ENCODE results near the gene ELOVL2. TPM values are rescaled to one million over a fixed set of nuclear protein-coding genes. Genes with fewer than 3 reads are reported as not detected.

The ELOVL2 gene
- total and polyA plus RNA-seq, 2 experiments from 2014 or later, result 13.6 to 20.8 TPM

DNA sequence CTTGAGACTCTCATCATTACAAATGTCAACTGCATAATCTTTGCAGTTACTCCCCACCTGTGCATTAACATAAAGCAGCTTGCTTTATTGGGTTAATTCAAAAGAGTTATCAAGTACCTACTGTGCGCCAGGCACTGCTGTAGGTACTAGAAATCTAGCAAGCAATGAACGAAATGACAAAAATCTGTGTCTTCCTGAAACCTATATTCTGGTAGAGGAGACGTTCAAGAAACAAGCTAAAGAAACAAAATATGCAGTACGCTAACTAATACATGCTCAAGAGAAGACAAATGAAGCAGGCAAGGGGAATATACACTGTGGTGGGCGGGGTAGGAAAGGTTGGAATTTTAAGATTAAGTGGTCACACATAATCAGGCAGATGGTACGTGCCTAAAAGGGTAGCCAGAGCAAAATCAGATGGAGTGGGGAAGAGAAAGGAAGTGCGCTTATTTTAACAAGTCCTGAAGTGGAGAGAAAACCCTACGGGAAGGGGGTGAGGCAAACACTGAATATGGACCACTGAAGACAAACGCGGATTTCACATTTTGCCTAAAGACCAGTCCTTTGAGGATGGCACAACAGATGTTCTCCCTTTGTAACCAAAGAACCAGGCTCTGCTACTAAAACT, 1.2 kb downstream of the ELOVL2 start:
- TF ChIP-seq EZH2phosphoT487 (IDR thresholded peaks at IDR 0.05; ENCODE audit: low read depth, severe bottlenecking, unreplicated experiment), result no peak
- TF ChIP-seq EZH2 (IDR thresholded peaks at IDR 0.05; ENCODE audit: borderline replicate concordance), result peak; percentile 3
- Histone ChIP-seq H4K20me1 (ENCODE audit: insufficient read depth, poor library complexity, severe bottlenecking) (no peaks in the 10 kb centered on the region), H3K36me3 (replicated peaks; ENCODE audit: insufficient read depth, low read depth) (no peaks in the 10 kb centered on the region), H3K4me2 (peak overlapping the region; percentile 96), H3K79me2 (peaks cover 23% of the 10 kb centered on the region), H2AFZ (no peak overlapping the region), H3K9me2 (replicated peaks; ENCODE audit: insufficient read depth) (no peaks in the 10 kb centered on the region), H3K9me3 (ENCODE audit: low read depth) (no peaks in the 10 kb centered on the region), H3K27me3 (peaks cover 25% of the 10 kb centered on the region), H3K4me1 (ENCODE audit: insufficient read depth) (no peaks in the 10 kb centered on the region), H3K4me3 (no peak overlapping the region), H3K27ac (no peak overlapping the region)
- no peak for DNase-seq (ENCODE audit: low spot score)
- 42% methylated on average over 10 of the region's 10 CpGs for WGBS (ENCODE audit: low lambda C conversion rate, missing lambda C conversion rate)

DNA sequence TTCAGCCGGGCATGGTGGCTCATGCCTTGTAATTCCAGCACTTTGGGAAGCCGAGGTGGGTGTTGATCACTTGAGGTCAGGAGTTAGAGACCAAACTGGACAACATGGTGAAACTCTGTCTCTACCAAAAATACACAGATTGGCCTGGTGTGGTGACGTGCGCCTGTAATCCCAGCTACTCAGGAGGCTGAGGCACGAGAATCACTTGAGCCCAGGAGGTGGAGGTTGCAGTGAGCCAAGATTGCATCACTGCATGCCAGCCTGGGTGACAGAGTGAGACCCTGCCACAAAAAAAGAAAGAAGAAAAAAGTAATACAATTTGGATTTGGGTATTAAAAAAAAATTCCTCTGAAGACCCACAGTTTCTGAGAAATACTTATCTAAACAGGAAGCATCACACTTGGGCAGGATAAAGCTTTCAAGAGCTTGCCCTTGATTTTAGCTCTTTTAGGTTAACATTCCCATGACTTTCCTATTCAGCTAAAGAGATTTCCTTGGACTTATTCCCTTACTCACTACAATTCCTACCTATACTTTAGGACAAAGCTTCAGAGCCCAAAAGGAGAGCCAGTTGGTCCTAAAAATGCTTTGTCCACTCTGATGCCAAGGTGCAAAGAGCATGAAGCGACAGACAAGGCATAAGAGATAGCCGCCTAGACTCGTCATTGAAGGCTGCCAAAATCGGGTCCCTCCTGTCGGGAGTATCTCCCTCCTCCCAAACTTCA, 1.9 kb downstream of the ELOVL2 start:
- H3K9me2 ChIP-seq (replicated peaks; ENCODE audit: insufficient read depth), result no peaks in the 10 kb centered on the region
- H2AFZ ChIP-seq, result no peak overlapping the region
- TF ChIP-seq, protein P1, sequence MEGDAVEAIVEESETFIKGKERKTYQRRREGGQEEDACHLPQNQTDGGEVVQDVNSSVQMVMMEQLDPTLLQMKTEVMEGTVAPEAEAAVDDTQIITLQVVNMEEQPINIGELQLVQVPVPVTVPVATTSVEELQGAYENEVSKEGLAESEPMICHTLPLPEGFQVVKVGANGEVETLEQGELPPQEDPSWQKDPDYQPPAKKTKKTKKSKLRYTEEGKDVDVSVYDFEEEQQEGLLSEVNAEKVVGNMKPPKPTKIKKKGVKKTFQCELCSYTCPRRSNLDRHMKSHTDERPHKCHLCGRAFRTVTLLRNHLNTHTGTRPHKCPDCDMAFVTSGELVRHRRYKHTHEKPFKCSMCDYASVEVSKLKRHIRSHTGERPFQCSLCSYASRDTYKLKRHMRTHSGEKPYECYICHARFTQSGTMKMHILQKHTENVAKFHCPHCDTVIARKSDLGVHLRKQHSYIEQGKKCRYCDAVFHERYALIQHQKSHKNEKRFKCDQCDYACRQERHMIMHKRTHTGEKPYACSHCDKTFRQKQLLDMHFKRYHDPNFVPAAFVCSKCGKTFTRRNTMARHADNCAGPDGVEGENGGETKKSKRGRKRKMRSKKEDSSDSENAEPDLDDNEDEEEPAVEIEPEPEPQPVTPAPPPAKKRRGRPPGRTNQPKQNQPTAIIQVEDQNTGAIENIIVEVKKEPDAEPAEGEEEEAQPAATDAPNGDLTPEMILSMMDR (IDR thresholded peaks at IDR 0.05; ENCODE audit: poor library complexity), result no peak
- TF ChIP-seq EZH2phosphoT487 (IDR thresholded peaks at IDR 0.05; ENCODE audit: low read depth, severe bottlenecking, unreplicated experiment) (no peak), EZH2 (IDR thresholded peaks at IDR 0.05; ENCODE audit: borderline replicate concordance) (no peak)
- H3K9me3 ChIP-seq (ENCODE audit: low read depth), result no peaks in the 10 kb centered on the region
- no peak overlapping the region for H3K4me3 ChIP-seq
- no peak overlapping the region for H3K27ac ChIP-seq
- peaks cover 23% of the 10 kb centered on the region for H3K79me2 ChIP-seq
- 69% methylated on average over 10 of the region's 10 CpGs for WGBS (ENCODE audit: low lambda C conversion rate, missing lambda C conversion rate)
- no peaks in the 10 kb centered on the region for H3K36me3 ChIP-seq (replicated peaks; ENCODE audit: insufficient read depth, low read depth)
- H3K27me3 ChIP-seq, result peaks cover 25% of the 10 kb centered on the region
- no peak for DNase-seq (ENCODE audit: low spot score)
- no peaks in the 10 kb centered on the region for H3K4me1 ChIP-seq (ENCODE audit: insufficient read depth)
- peak overlapping the region; percentile 96 for H3K4me2 ChIP-seq
- no peaks in the 10 kb centered on the region for H4K20me1 ChIP-seq (ENCODE audit: insufficient read depth, poor library complexity, severe bottlenecking)

DNA sequence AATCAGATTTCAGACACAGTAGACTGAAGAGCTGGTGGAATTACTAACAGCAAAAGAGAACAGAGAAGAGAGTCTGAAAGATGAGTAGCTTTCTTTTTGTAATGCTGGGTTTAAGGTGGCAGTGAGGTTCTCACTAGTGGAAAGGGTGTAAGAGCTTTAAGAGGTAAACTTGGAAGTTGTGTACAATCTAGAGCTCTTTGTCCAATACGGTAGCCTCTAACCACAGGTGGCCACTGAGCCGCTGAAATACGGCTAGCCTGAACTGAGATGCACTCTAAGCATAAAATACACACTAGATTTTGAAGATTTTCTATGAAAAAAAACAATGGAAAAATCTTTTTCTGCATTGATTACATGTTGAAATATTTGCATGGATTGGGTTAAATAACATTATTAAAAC, 4.0 kb downstream of the ELOVL2 start:
- Histone ChIP-seq H3K27me3 (peaks cover 16% of the 10 kb centered on the region), H3K9me3 (ENCODE audit: low read depth) (no peaks in the 10 kb centered on the region), H3K36me3 (replicated peaks; ENCODE audit: insufficient read depth, low read depth) (no peaks in the 10 kb centered on the region), H4K20me1 (ENCODE audit: insufficient read depth, poor library complexity, severe bottlenecking) (no peaks in the 10 kb centered on the region), H3K27ac (no peak overlapping the region), H3K9me2 (replicated peaks; ENCODE audit: insufficient read depth) (no peaks in the 10 kb centered on the region), H2AFZ (no peak overlapping the region), H3K4me3 (no peak overlapping the region), H3K4me2 (peak overlapping the region; percentile 31), H3K4me1 (ENCODE audit: insufficient read depth) (peaks cover 8% of the 10 kb centered on the region), H3K79me2 (peaks cover 23% of the 10 kb centered on the region)
- no peak for TF ChIP-seq EZH2 (IDR thresholded peaks at IDR 0.05; ENCODE audit: borderline replicate concordance)
- TF ChIP-seq, protein P1 (IDR thresholded peaks at IDR 0.05; ENCODE audit: poor library complexity), result no peak
- no peak for TF ChIP-seq EZH2phosphoT487 (IDR thresholded peaks at IDR 0.05; ENCODE audit: low read depth, severe bottlenecking, unreplicated experiment)
- DNase-seq (ENCODE audit: low spot score), result no peak
- WGBS (ENCODE audit: low lambda C conversion rate, missing lambda C conversion rate), result 80% methylated on average over 3 of the region's 3 CpGs

DNA sequence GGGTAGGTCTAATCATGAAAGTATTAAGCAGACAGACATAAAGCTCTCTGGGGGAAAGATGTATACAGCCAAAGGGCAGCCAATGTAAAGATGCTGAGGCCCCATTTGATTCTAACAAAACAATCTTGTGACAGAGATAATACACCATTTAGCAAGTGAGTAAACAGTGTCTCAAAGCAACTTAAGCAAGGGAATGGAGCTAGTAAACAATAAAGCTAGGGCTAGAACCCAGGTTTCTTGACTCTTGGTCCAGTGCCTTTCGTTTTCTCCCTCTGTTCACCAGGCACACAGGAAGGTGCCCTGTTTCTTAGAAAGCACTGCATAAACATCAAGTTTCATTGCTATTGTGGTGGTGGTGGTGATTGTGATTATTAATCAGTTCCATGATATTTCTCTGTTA, 5.1 kb downstream of the ELOVL2 start:
- no peak overlapping the region for H3K4me2 ChIP-seq
- no peak overlapping the region for H2AFZ ChIP-seq
- no peak overlapping the region for H3K27ac ChIP-seq
- H3K79me2 ChIP-seq, result peaks cover 23% of the 10 kb centered on the region
- peaks cover 16% of the 10 kb centered on the region for H3K27me3 ChIP-seq
- no peaks in the 10 kb centered on the region for H3K9me2 ChIP-seq (replicated peaks; ENCODE audit: insufficient read depth)
- no peaks in the 10 kb centered on the region for H3K9me3 ChIP-seq (ENCODE audit: low read depth)
- H3K4me1 ChIP-seq (ENCODE audit: insufficient read depth), result peaks cover 8% of the 10 kb centered on the region
- no peak for DNase-seq (ENCODE audit: low spot score)
- H3K36me3 ChIP-seq (replicated peaks; ENCODE audit: insufficient read depth, low read depth), result no peaks in the 10 kb centered on the region
- H3K4me3 ChIP-seq, result no peak overlapping the region
- H4K20me1 ChIP-seq (ENCODE audit: insufficient read depth, poor library complexity, severe bottlenecking), result no peaks in the 10 kb centered on the region
- WGBS (ENCODE audit: low lambda C conversion rate, missing lambda C conversion rate), result 68% methylated on average over 1 of the region's 1 CpG
- no peak for TF ChIP-seq EZH2phosphoT487 (IDR thresholded peaks at IDR 0.05; ENCODE audit: low read depth, severe bottlenecking, unreplicated experiment)
- TF ChIP-seq EZH2 (IDR thresholded peaks at IDR 0.05; ENCODE audit: borderline replicate concordance), result no peak
- TF ChIP-seq, protein P1 (IDR thresholded peaks at IDR 0.05; ENCODE audit: poor library complexity), result no peak

Measured in hepatocyte (in vitro differentiated cells).